NCI-H146 (cell line): Measurements from ENCODE around the gene PCDH8.
A peak's percentile ranks its signal among the peaks of the same experiment; 100 is the strongest.

Experiments
- DNase-seq: peaks from one replicate; lab custom pipeline; 2025; lab: John Stamatoyannopoulos, UW

Gene PCDH8

GRCh38 chr13:52848455-52849195 lies at the start of gene PCDH8:
Gene PCDH8, minus strand, starts transcription at chr13:52848640. Its CDS starts 204 bp downstream, at chr13:52848436.
- no peak for DNase-seq

- DNase-seq: peak; percentile 31
Observed at GRCh38 chr13:52896827-52897659, 48.6 kb upstream of the PCDH8 start.

- DNase-seq: no peak
Observed at GRCh38 chr13:52894413-52894812, 46.0 kb upstream of the PCDH8 start.

GRCh38 chr13:52892925-52893324 lies 44.5 kb upstream of the PCDH8 start:
- no peak for DNase-seq

GRCh38 chr13:52891706-52892105 lies 43.3 kb upstream of the PCDH8 start:
- no peak for DNase-seq

- DNase-seq: no peak
Observed at GRCh38 chr13:52887165-52887564, 38.7 kb upstream of the PCDH8 start.

GRCh38 chr13:52885141-52885540 lies 36.7 kb upstream of the PCDH8 start:
- DNase-seq: no peak

GRCh38 chr13:52884429-52885010 lies 36.1 kb upstream of the PCDH8 start:
- no peak for DNase-seq

- no peak for DNase-seq
Observed at GRCh38 chr13:52882785-52883184, 34.3 kb upstream of the PCDH8 start.

- DNase-seq: peak; percentile 48
Observed at GRCh38 chr13:52879950-52880741, 31.7 kb upstream of the PCDH8 start.

GRCh38 chr13:52878831-52879230 lies 30.4 kb upstream of the PCDH8 start:
- no peak for DNase-seq

GRCh38 chr13:52870143-52870542 lies 21.7 kb upstream of the PCDH8 start:
- no peak for DNase-seq

- DNase-seq: no peak
Observed at GRCh38 chr13:52869621-52870020, 21.2 kb upstream of the PCDH8 start.

GRCh38 chr13:52869050-52869449 lies 20.6 kb upstream of the PCDH8 start:
- DNase-seq: no peak

- no peak for DNase-seq
Observed at GRCh38 chr13:52868190-52868589, 19.8 kb upstream of the PCDH8 start.

GRCh38 chr13:52864941-52865340 lies 16.5 kb upstream of the PCDH8 start:
- no peak for DNase-seq

GRCh38 chr13:52862358-52863206 lies 14.1 kb upstream of the PCDH8 start:
- peak; percentile 46 for DNase-seq

GRCh38 chr13:52852444-52852843 lies 4.0 kb upstream of the PCDH8 start:
- DNase-seq: peak; percentile 88

GRCh38 chr13:52851137-52851962 lies 2.9 kb upstream of the PCDH8 start:
- DNase-seq: peak; percentile 81
